Gastrocnemius medialis (tissue), 4 donors: ENCODE measurements around the gene XPNPEP2. TPM values are rescaled to one million over a fixed set of nuclear protein-coding genes. Genes with fewer than 3 reads are reported as not detected.

Source experiments
- ATAC-seq, 2 donors: fragments of 150-250 bp; one replicate each; pipeline ENCODE4 v1.9.1; 2016
- DNase-seq, 2 donors: peaks; one replicate each; pipeline ENCODE4 v3.0.0-alpha.2; 2019
- H3K27ac ChIP-seq, 4 donors: fragments of 200-600 bp; sonication (generic); 1 replicate in 1 of 4; 2 replicates in 3 of 4; pipeline ENCODE4 v1.5.1; 2016 to 2018; ENCODE audit warnings: mild to moderate bottlenecking in 2 of 4, moderate library complexity in 1 of 4
- H3K27me3 ChIP-seq, 3 donors: fragments of 200-600 bp; sonication (generic) in 2 of 3; 1 replicate in 1 of 3; 2 replicates in 2 of 3; pipeline versions ENCODE4 v1.5.1 to v1.6.0; 2016 to 2019; ENCODE audit warnings: mild to moderate bottlenecking in 1 of 3, moderate library complexity in 1 of 3
- H3K36me3 ChIP-seq, 2 donors: fragments of 200-600 bp; sonication (generic) in 1 of 2; one replicate each; pipeline ENCODE4 v1.5.1; 2017 to 2018
- H3K4me1 ChIP-seq, 2 donors: fragments of 200-600 bp; sonication (generic) in 1 of 2; one replicate each; pipeline ENCODE4 v1.5.1; 2016 to 2017; ENCODE audit warnings: mild to moderate bottlenecking in 2 of 2
- H3K4me3 ChIP-seq, 4 donors: fragments of 200-600 bp; sonication (generic) in 3 of 4; 1 replicate in 1 of 4; 2 replicates in 3 of 4; pipeline ENCODE4 v1.5.1; 2016 to 2019; ENCODE audit warnings: mild to moderate bottlenecking in 2 of 4
- H3K9me3 ChIP-seq, 3 donors: fragments of 200-600 bp; sonication (generic) in 2 of 3; 1 replicate in 1 of 3; 2 replicates in 2 of 3; pipeline ENCODE4 v1.5.1; 2016 to 2019
- CTCF ChIP-seq, 5 experiments: fragments of 450-650 bp in 3 of 5; fragments of 200-600 bp in 2 of 5; sonication (generic) in 2 of 5; IDR thresholded peaks in 4 of 5; conservative IDR thresholded peaks in 1 of 5; 1 replicate in 4 of 5; 2 replicates in 1 of 5; pipeline ENCODE4 v1.5.1; 2016 to 2019; ENCODE audit warnings: antibody characterized with exemption in 5 of 5, mild to moderate bottlenecking in 3 of 5, moderate library complexity in 3 of 5
- POLR2A ChIP-seq, 2 donors: fragments of 450-650 bp; IDR thresholded peaks; one replicate each; pipeline ENCODE4 v1.6.1; 2017; ENCODE audit warnings: antibody characterized with exemption in 2 of 2, mild to moderate bottlenecking in 2 of 2, moderate library complexity in 2 of 2
- in situ Hi-C, 4 donors: fragments of 200-750 bp; cut with MboI; loops; one replicate each; pipeline versions ENCODE4 v1.15.0 to v1.8.0; 2017; ENCODE audit warnings: low sequenced_read_pairs in 4 of 4
- intact Hi-C: fragments of 100-400 bp; cut with DNase I; formaldehyde crosslinking; loops from one replicate; pipeline ENCODE4 v1.15.1; 2023; ENCODE audit warnings: low total_unique reads
- total RNA-seq, 4 donors: library from RNA; depleted of rRNA; stranded (reverse); fragments of >200 nt; gene quantifications; one replicate each; pipeline versions ENCODE4 v1.1.0 to v1.2.3, GENCODE V29; 2016

XPNPEP2 gene
- total RNA-seq, 4 donors from 2014 or later, result 0.15 to 2.0 (median 0.87) TPM

DNA sequence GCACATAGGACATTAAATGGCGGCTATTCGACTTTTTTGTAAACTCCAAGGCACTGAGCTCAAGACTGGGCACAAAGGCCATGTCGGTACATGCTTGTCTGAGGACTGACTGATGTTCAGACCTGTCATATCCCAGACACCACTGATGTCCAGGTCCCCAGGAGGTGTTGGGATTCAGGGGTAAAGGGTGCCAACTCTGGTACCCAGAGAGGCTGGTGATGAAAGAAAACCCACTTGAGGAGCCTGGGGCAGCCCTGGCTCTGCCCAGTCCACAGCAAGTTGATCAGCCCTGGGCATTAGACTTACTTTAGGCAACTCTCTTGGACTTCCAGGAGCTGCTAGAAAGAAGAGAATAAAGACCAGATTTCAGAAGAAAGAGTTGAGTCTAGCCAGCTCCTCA is 59.7 kb downstream of the XPNPEP2 start:
- no peak for ATAC-seq
- DNase-seq, result no peak
- no peaks in the 10 kb centered on the region for H3K36me3 ChIP-seq
- no peak for TF ChIP-seq CTCF (IDR thresholded peaks at IDR 0.05 in 4 of 5, conservative IDR thresholded peaks at IDR 0.05 in 1 of 5)
- no peak for TF ChIP-seq POLR2A (IDR thresholded peaks at IDR 0.05)
- H3K4me3 ChIP-seq, result no peak overlapping the region
- no peaks in the 10 kb centered on the region for H3K9me3 ChIP-seq
- H3K27ac ChIP-seq, result no peak overlapping the region
- in situ Hi-C loops (no loop called here), intact Hi-C loops (no loop called here)
- no peaks in the 10 kb centered on the region for H3K4me1 ChIP-seq
- no peaks in the 10 kb centered on the region for H3K27me3 ChIP-seq

- no peak for ATAC-seq
Measured at GRCh38 chrX:129798888-129799287, 60.1 kb downstream of the XPNPEP2 start.

DNA sequence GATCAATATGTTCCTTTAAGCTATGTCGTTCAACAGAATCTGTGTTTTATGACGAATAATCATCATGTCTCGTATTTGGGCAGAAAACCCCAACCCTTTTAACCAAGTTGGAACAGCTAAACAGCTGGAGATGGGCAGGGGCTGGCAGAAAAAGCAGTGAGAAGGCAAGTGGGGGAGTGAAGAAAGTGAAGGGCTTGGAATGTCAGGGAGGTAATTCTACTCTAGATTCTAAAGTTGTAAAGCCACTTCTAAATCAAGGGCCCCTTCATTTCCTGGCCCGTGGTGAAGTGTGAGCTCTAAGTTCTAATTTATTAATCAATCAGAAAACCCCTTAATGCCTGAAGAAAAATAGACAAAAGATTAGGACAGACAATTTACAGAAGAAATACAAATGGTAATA is 61.4 kb downstream of the XPNPEP2 start:
- H3K36me3 ChIP-seq, result no peaks in the 10 kb centered on the region
- ATAC-seq, result no peak
- intact Hi-C loops, result no loop called here
- in situ Hi-C loops, result no loop called here
- TF ChIP-seq POLR2A (IDR thresholded peaks at IDR 0.05) (no peak), CTCF (IDR thresholded peaks at IDR 0.05 in 4 of 5, conservative IDR thresholded peaks at IDR 0.05 in 1 of 5) (no peak)
- no peak overlapping the region for H3K27ac ChIP-seq
- H3K4me1 ChIP-seq, result no peaks in the 10 kb centered on the region
- H3K4me3 ChIP-seq, result no peak overlapping the region
- no peaks in the 10 kb centered on the region for H3K9me3 ChIP-seq
- no peaks in the 10 kb centered on the region for H3K27me3 ChIP-seq
- DNase-seq, result no peak

More at GRCh38 chrX:129798888-129799287, 60.1 kb downstream of the XPNPEP2 start:
- in situ Hi-C loops (no loop called here), intact Hi-C loops (no loop called here)
- H3K36me3 ChIP-seq, result no peaks in the 10 kb centered on the region
- no peak for DNase-seq
- TF ChIP-seq POLR2A (IDR thresholded peaks at IDR 0.05) (no peak), CTCF (IDR thresholded peaks at IDR 0.05 in 4 of 5, conservative IDR thresholded peaks at IDR 0.05 in 1 of 5) (no peak)
- no peaks in the 10 kb centered on the region for H3K27me3 ChIP-seq
- H3K4me3 ChIP-seq, result no peak overlapping the region
- H3K4me1 ChIP-seq, result no peaks in the 10 kb centered on the region
- H3K9me3 ChIP-seq, result no peaks in the 10 kb centered on the region
- no peak overlapping the region for H3K27ac ChIP-seq

DNA sequence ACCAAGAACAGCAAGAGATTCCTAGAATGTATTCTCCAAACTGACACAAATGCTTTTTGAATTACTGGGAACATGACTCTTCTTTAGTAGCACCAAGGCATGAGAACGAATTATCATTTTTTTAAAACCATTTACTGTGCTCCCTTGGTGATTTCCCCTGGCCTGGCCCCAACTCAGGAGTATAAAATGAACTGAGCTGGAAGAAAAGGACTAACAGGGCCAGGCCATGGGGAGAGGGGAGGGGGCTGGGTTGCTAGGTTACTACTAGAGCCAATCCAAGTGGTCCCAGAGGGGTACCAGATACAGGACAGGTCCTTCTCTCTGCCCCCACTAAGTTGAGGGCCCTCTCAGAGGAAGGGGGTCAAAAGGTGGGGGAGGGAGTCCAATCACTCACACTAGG is 64.1 kb downstream of the XPNPEP2 start:
- H3K4me1 ChIP-seq, result no peaks in the 10 kb centered on the region
- H3K27me3 ChIP-seq, result no peaks in the 10 kb centered on the region
- TF ChIP-seq POLR2A (IDR thresholded peaks at IDR 0.05) (no peak), CTCF (IDR thresholded peaks at IDR 0.05 in 4 of 5, conservative IDR thresholded peaks at IDR 0.05 in 1 of 5) (no peak)
- H3K4me3 ChIP-seq, result no peak overlapping the region
- ATAC-seq (no peak), DNase-seq (no peak)
- no peaks in the 10 kb centered on the region for H3K36me3 ChIP-seq
- H3K27ac ChIP-seq, result no peak overlapping the region
- intact Hi-C loops (no loop called here), in situ Hi-C loops (no loop called here)
- H3K9me3 ChIP-seq, result no peaks in the 10 kb centered on the region

DNA sequence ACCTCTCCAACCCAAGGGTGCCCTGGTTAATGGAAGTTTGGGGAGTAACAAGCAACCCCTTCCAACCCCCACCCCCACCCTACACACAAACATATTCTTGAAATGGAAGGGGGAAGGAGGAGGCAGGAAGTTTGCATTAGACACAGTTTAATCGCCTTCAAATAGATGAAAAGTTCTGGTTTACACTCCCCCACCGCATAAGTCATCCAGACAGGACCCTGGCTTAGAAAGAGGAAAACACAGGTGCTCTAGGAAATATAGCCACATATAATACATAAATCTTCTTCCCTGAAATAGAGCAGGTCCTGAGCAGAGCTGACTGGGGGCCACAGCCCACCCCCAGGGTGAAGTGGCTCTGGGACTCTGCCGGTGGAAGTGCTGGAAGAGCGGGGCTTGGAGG is 66.0 kb downstream of the XPNPEP2 start:
- no peak for DNase-seq
- in situ Hi-C loops, result no loop called here
- no peak for ATAC-seq

More for the DNA sequence above, 66.0 kb downstream of the XPNPEP2 start:
- H3K4me1 ChIP-seq, result no peaks in the 10 kb centered on the region
- H3K27me3 ChIP-seq, result no peaks in the 10 kb centered on the region
- TF ChIP-seq CTCF (IDR thresholded peaks at IDR 0.05 in 4 of 5, conservative IDR thresholded peaks at IDR 0.05 in 1 of 5) (no peak), POLR2A (IDR thresholded peaks at IDR 0.05) (no peak)
- H3K27ac ChIP-seq, result no peak overlapping the region
- H3K4me3 ChIP-seq, result no peak overlapping the region
- no peaks in the 10 kb centered on the region for H3K36me3 ChIP-seq
- intact Hi-C loops, result no loop called here
- no peaks in the 10 kb centered on the region for H3K9me3 ChIP-seq
